Fibroblast of lung (primary cell): ENCODE results near the gene SLC27A4. TPM values are rescaled to one million over a fixed set of nuclear protein-coding genes. Genes with fewer than 3 reads are reported as not detected.

Experiments
- DNase-seq, 2 donors: peaks; one replicate each; pipeline versions ENCODE4 v3.0.0 to v3.0.0-alpha.2; 2010; ENCODE audit warnings: low read depth in 2 of 2
- H2AFZ ChIP-seq: 2 replicates; pipeline ENCODE4 v1.5.1; 2012; ENCODE audit warnings: low read length, control low read depth, inconsistent platforms
- H3K27ac ChIP-seq: 2 replicates; pipeline ENCODE4 v1.5.1; 2011; ENCODE audit warnings: low read length, control low read depth; ENCODE audit not compliant: insufficient read depth
- H3K27me3 ChIP-seq: 2 replicates; pipeline ENCODE4 v1.5.1; 2011; ENCODE audit warnings: mild to moderate bottlenecking, low read length; ENCODE audit not compliant: control insufficient read depth, insufficient read depth
- H3K36me3 ChIP-seq: 2 replicates; pipeline ENCODE4 v1.5.1; 2011; ENCODE audit warnings: low read length; ENCODE audit not compliant: control insufficient read depth, insufficient read depth
- H3K4me1 ChIP-seq: 2 replicates; pipeline ENCODE4 v1.5.1; 2011; ENCODE audit warnings: low read length; ENCODE audit not compliant: control insufficient read depth, insufficient read depth; ENCODE audit errors: extremely low read depth
- H3K4me2 ChIP-seq: 2 replicates; pipeline ENCODE4 v1.5.1; 2011; ENCODE audit warnings: low read length, control low read depth; ENCODE audit not compliant: insufficient read depth; ENCODE audit errors: extremely low read depth
- H3K4me3 ChIP-seq, 4 experiments: fragments of 200-600 bp in 1 of 4; sonication (generic) in 1 of 4; replicated peaks in 1 of 4; 2 replicates each; pipeline ENCODE4 v1.5.1; 2011 to 2016; ENCODE audit warnings: low read length in 4 of 4, low read depth in 3 of 4, mild to moderate bottlenecking in 3 of 4, control low read depth in 2 of 4, inconsistent platforms in 1 of 4, mixed read lengths in 1 of 4; ENCODE audit not compliant: insufficient read depth in 1 of 4; ENCODE audit errors: control extremely low read depth in 1 of 4
- H3K79me2 ChIP-seq: 2 replicates; pipeline ENCODE4 v1.5.1; 2012; ENCODE audit warnings: mild to moderate bottlenecking, low read length, inconsistent platforms; ENCODE audit not compliant: control insufficient read depth, insufficient read depth
- H3K9ac ChIP-seq: 2 replicates; pipeline ENCODE4 v1.5.1; 2011; ENCODE audit warnings: mild to moderate bottlenecking, low read length, control low read depth; ENCODE audit not compliant: insufficient read depth
- H3K9me3 ChIP-seq: 2 replicates; pipeline ENCODE4 v1.5.1; 2012; ENCODE audit warnings: low read depth, low read length; ENCODE audit not compliant: control insufficient read depth, insufficient read depth
- H4K20me1 ChIP-seq: 2 replicates; pipeline ENCODE4 v1.5.1; 2011; ENCODE audit warnings: low read length; ENCODE audit not compliant: control insufficient read depth, insufficient read depth; ENCODE audit errors: extremely low read depth
- CTCF ChIP-seq, 2 donors: IDR thresholded peaks in 1 of 2; conservative IDR thresholded peaks in 1 of 2; 1 replicate in 1 of 2; 2 replicates in 1 of 2; pipeline ENCODE4 v1.5.1; 2011 to 2012; ENCODE audit warnings: low read length in 2 of 2, control low read depth in 1 of 2, inconsistent platforms in 1 of 2, low read depth in 1 of 2, mild to moderate bottlenecking in 1 of 2
- EZH2 ChIP-seq: IDR thresholded peaks from 2 replicates; pipeline ENCODE4 v1.5.1; 2012; ENCODE audit warnings: low read length, control low read depth, mild to moderate bottlenecking; ENCODE audit errors: missing control alignments
- polyA minus RNA-seq: library from RNA; depleted of rRNA, polyadenylated mRNA; stranded (reverse); fragments of >200 nt; gene quantifications from 2 replicates; pipeline ENCODE4 v1.2.3, GENCODE V29; 2011; ENCODE audit warnings: low replicate concordance
- polyA plus RNA-seq, 2 donors: library from polyadenylated mRNA; depleted of rRNA in 1 of 2; stranded (reverse) in 1 of 2; unstranded in 1 of 2; fragments of >200 nt; gene quantifications; 2 replicates each; pipeline ENCODE4 v1.2.1, GENCODE V29; 2011 to 2012; ENCODE audit warnings: missing spikeins in 1 of 2
- total RNA-seq: library from RNA; depleted of rRNA; stranded (reverse); fragments of >200 nt; gene quantifications from 2 replicates; pipeline ENCODE4 v1.2.1, GENCODE V29; 2014

Gene SLC27A4
- total RNA-seq (11.7 and 11.8 TPM in 2 replicates), polyA plus RNA-seq (10.3 and 13.3 TPM in 2 replicates), polyA minus RNA-seq (45.9 and 48.8 TPM in 2 replicates)
- polyA plus RNA-seq (2012), result 14.3 and 19.7 TPM in 2 replicates

DNA sequence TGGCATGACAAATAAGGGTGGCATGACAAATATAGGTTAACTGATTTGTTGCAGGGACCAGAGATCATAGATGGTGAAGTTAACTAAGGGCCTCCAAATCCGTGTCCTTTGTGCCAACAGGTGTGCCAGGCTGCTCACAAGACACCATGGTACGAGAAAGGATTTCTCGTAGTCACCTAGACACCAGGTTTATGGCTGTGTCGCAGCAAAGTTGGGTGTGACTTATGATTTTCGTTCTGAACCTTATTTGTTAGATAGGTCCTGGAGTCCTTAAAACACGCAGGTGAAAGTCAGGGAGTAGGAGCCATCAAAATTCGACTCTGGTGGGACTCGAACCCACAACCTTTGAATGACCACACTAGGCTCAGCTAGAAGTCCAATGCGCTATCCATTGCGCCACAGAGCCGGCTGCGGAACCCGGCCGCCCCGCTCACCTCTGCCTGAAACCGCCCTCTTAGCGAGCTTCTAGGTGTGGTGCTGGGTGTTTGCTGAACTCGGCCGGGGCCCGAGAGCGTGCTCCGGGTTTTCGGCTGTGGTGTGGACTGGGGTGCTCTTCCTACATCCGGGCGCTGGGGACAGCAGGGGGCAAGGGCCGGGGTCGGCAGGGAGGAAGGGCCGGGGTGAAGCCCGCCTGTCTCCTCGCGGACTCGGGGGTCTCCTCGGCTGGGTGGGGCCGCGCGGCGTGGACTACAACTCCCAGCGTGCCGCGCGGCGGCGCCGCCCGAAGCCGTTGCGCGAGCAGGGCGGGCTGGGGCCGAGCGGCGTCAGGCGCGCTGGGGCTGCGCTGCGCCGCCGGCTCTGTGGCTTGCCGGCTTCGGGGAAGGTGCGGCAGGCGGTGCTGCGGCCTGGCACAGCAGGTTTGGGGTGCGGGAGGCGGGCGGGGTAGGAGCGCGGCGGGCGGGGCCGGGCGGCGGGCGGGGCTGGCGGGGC, at the start of gene SLC27A4:
Gene SLC27A4, plus strand, starts transcription at position 767 of the 930 bp plus-strand sequence. CDS start 2,606 bp downstream, outside the sequence.
- Histone ChIP-seq H3K27ac (peak within 1 kb of the TSS; percentile 47), H3K36me3 (peaks cover 4% of the 10 kb centered on the region), H3K4me2 (peak within 1 kb of the TSS; percentile 99), H2AFZ (peak within 1 kb of the TSS; percentile 87), H3K9ac (peak within 1 kb of the TSS; percentile 74), H3K4me1 (peaks cover 2% of the 10 kb centered on the region), H3K9me3 (no peaks in the 10 kb centered on the region), H3K79me2 (no peaks in the 10 kb centered on the region), H3K4me3 (peak within 1 kb of the TSS; percentile 74 to 86 (median 81)), H4K20me1 (no peaks in the 10 kb centered on the region), H3K27me3 (no peaks in the 10 kb centered on the region)
- TF ChIP-seq CTCF (conservative IDR thresholded peaks at IDR 0.05 in 1 of 2, IDR thresholded peaks at IDR 0.05 in 1 of 2; ENCODE audit: low read depth in 1 of 2, low read length in 2 of 2) (no peak), EZH2 (no peak)
- DNase-seq, result peak; percentile 65 to 78

- H3K9ac ChIP-seq, result no peak overlapping the region
- DNase-seq, result no peak
- no peaks in the 10 kb centered on the region for H4K20me1 ChIP-seq
- H3K4me3 ChIP-seq, result no peak overlapping the region
- TF ChIP-seq CTCF (conservative IDR thresholded peaks at IDR 0.05 in 1 of 2, IDR thresholded peaks at IDR 0.05 in 1 of 2; ENCODE audit: low read depth in 1 of 2, low read length in 2 of 2), result no peak
- no peak for TF ChIP-seq EZH2
- no peak overlapping the region for H3K27ac ChIP-seq
- H3K4me2 ChIP-seq, result no peak overlapping the region
- H3K4me1 ChIP-seq, result peaks cover 6% of the 10 kb centered on the region
- no peaks in the 10 kb centered on the region for H3K79me2 ChIP-seq
- no peaks in the 10 kb centered on the region for H3K9me3 ChIP-seq
- H2AFZ ChIP-seq, result no peak overlapping the region
- H3K36me3 ChIP-seq, result peaks cover 3% of the 10 kb centered on the region
- H3K27me3 ChIP-seq, result no peaks in the 10 kb centered on the region
Observed at GRCh38 chr9:128292009-128292408, 48.3 kb upstream of the SLC27A4 start.

DNA sequence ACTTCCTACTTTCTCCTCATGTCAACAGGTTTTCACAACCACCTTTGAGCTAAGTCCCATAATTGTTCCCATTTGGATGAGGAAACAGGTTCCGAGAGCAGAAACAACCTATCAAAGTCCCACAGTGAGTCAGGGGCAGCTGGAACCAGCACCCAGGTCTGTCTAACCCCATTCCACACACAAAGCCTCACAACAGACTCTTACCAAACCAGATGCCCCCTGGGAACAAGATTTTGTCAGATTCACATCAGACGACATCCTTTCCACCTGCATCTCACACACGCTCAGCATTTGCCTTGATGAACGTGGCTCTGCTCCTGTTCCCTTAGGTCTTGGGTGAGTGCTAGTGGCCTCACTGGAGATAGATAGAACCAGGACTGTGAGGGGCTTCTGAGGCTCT, 47.2 kb upstream of the SLC27A4 start:
- Histone ChIP-seq H4K20me1 (no peaks in the 10 kb centered on the region), H3K27me3 (no peaks in the 10 kb centered on the region), H2AFZ (no peak overlapping the region), H3K4me1 (peaks cover 6% of the 10 kb centered on the region), H3K4me3 (no peak overlapping the region), H3K9ac (no peak overlapping the region), H3K9me3 (no peaks in the 10 kb centered on the region), H3K27ac (no peak overlapping the region), H3K79me2 (no peaks in the 10 kb centered on the region), H3K4me2 (no peak overlapping the region), H3K36me3 (peaks cover 3% of the 10 kb centered on the region)
- TF ChIP-seq EZH2, result no peak
- TF ChIP-seq CTCF (conservative IDR thresholded peaks at IDR 0.05 in 1 of 2, IDR thresholded peaks at IDR 0.05 in 1 of 2; ENCODE audit: low read depth in 1 of 2, low read length in 2 of 2), result no peak
- no peak for DNase-seq
